HepG2 (cell line): ENCODE results near the gene TRDN.

Experiments used
- FOSL2 ChIP-seq: sonication (generic); formaldehyde crosslinking; IDR thresholded peaks from 2 replicates; pipeline ENCODE4 v1.4.0; 2020; ENCODE audit warnings: missing genetic modification reagents
- TGIF2 ChIP-seq: IDR thresholded peaks from 2 replicates; pipeline ENCODE4 v1.6.1; 2016; ENCODE audit warnings: control low read depth, missing compliant biosample characterization
- ZNF224 ChIP-seq: sonication (generic); formaldehyde crosslinking; IDR thresholded peaks from 2 replicates; pipeline ENCODE4 v1.5.0; 2020; ENCODE audit warnings: mild to moderate bottlenecking, missing genetic modification reagents
- TF ChIP-seq, protein P1 (sequence below): sonication (generic); formaldehyde crosslinking; IDR thresholded peaks from 2 replicates; pipeline ENCODE4 v1.4.0; 2020; ENCODE audit warnings: missing genetic modification reagents

DNA sequence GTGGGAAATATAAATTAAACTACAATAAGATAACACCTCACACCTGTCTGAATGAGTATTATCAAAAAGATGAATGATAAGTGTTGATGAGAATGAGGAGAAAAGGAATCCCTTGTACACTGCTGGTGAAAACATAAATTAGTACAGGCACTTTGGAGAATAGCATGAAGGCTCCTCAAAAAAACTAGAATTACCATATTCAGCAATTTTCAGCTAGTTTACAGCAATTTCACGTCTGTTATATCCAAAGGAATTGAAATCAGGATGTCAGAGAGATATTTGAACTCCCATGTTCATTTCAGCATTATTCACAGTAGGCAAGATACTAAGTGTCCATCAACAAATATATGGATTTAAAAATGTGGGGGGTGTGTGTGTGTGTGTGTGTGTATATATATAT is 348.1 kb downstream of the TRDN start:
- TF ChIP-seq TGIF2 (CRISPR knock-in tag) = no peak
- no peak for TF ChIP-seq FOSL2 (CRISPR knock-in tag)
- TF ChIP-seq ZNF224 (CRISPR knock-in tag) = no peak
- TF ChIP-seq, protein P1, sequence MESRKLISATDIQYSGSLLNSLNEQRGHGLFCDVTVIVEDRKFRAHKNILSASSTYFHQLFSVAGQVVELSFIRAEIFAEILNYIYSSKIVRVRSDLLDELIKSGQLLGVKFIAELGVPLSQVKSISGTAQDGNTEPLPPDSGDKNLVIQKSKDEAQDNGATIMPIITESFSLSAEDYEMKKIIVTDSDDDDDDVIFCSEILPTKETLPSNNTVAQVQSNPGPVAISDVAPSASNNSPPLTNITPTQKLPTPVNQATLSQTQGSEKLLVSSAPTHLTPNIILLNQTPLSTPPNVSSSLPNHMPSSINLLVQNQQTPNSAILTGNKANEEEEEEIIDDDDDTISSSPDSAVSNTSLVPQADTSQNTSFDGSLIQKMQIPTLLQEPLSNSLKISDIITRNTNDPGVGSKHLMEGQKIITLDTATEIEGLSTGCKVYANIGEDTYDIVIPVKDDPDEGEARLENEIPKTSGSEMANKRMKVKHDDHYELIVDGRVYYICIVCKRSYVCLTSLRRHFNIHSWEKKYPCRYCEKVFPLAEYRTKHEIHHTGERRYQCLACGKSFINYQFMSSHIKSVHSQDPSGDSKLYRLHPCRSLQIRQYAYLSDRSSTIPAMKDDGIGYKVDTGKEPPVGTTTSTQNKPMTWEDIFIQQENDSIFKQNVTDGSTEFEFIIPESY (CRISPR knock-in tag) = no peak
